Coronary artery (tissue), 2 donors: ENCODE measurements around the gene FAM107A.

Experiments used
- DNase-seq: peaks from one replicate; pipeline ENCODE4 v3.0.0-alpha.2; 2017; ENCODE audit warnings: low spot score
- H3K27ac ChIP-seq, 2 donors: fragments of 200-600 bp; sonication (generic); one replicate each; pipeline ENCODE4 v1.5.1; 2016 to 2019
- H3K4me3 ChIP-seq: fragments of 200-600 bp; sonication (generic); 2 replicates; pipeline ENCODE4 v1.5.1; 2016; ENCODE audit warnings: mild to moderate bottlenecking, moderate library complexity
- TF ChIP-seq, protein P1 (sequence below): fragments of 200-600 bp; sonication (generic); IDR thresholded peaks from one replicate; pipeline ENCODE4 v1.5.1; 2019; ENCODE audit warnings: antibody characterized with exemption

Gene FAM107A

DNA sequence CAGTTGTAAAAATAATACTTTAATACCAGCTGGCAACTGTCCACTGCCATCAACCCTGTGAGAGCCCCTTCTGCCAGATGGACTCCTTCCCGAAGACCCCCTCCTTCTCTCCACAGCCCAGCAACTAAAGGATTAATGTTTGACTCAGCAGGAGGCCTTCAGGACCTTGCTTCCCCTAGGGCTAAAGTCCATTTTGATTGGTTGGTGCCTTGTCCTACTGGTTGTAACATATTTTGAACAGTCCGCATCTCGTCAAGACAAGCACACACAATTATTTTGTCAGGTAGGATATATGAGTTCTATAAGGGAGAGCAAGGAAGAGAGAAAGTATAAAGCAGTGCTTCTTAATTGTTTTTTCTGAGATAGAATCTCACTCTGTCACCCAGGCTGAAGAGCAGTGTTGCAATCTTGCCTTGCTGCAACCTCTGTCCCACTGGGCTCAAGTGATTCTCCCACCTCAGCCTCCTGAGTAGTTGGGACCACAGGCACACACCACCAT, 58.9 kb downstream of the FAM107A start:
- H3K27ac ChIP-seq: no peak overlapping the region
- H3K4me3 ChIP-seq: no peak overlapping the region
- TF ChIP-seq, protein P1, sequence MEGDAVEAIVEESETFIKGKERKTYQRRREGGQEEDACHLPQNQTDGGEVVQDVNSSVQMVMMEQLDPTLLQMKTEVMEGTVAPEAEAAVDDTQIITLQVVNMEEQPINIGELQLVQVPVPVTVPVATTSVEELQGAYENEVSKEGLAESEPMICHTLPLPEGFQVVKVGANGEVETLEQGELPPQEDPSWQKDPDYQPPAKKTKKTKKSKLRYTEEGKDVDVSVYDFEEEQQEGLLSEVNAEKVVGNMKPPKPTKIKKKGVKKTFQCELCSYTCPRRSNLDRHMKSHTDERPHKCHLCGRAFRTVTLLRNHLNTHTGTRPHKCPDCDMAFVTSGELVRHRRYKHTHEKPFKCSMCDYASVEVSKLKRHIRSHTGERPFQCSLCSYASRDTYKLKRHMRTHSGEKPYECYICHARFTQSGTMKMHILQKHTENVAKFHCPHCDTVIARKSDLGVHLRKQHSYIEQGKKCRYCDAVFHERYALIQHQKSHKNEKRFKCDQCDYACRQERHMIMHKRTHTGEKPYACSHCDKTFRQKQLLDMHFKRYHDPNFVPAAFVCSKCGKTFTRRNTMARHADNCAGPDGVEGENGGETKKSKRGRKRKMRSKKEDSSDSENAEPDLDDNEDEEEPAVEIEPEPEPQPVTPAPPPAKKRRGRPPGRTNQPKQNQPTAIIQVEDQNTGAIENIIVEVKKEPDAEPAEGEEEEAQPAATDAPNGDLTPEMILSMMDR: no peak
- DNase-seq: no peak

DNA sequence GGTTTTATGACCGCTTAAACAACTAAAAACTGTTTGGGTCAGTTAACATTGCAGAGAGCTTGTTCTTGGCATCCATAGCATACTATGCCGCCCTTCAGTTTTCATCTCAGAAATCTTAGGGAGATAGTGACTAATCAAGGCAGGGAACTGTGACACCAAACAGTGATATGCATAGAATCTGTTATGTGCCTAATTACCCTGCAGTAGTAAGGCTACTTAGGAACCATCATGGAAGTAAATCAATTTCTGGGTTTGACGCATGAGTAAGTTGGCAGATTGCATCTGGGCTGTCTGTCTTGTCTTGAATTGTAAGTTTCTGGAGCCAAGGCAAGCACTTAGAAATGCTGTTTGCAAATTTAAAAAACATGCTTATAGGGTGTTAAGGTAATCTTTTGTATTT, 62.8 kb downstream of the FAM107A start:
- DNase-seq: no peak
- TF ChIP-seq, protein P1: no peak
- H3K4me3 ChIP-seq: no peak overlapping the region
- H3K27ac ChIP-seq: no peak overlapping the region
